H1 (cell line): ENCODE measurements around the gene ATP13A2. TPM values are rescaled to one million over a fixed set of nuclear protein-coding genes. Genes with fewer than 3 reads are reported as not detected.

Experiments
- ATF2 ChIP-seq: IDR thresholded peaks from 2 replicates; pipeline ENCODE4 v1.6.1; 2012; ENCODE audit warnings: low read length, inconsistent platforms
- FOSL1 ChIP-seq: IDR thresholded peaks from 2 replicates; pipeline ENCODE4 v1.6.1; 2011; ENCODE audit warnings: mild to moderate bottlenecking, low read depth, low read length, moderate library complexity; ENCODE audit not compliant: insufficient read depth
- GABPA ChIP-seq: IDR thresholded peaks from 2 replicates; pipeline ENCODE4 v1.6.1; 2011; ENCODE audit warnings: mild to moderate bottlenecking, low read length, moderate library complexity, borderline replicate concordance; ENCODE audit not compliant: insufficient read depth
- RBBP5 ChIP-seq: IDR thresholded peaks from 2 replicates; pipeline ENCODE4 v1.7.1; 2012; ENCODE audit warnings: low read depth, mild to moderate bottlenecking, inconsistent platforms, low read length, moderate library complexity, borderline replicate concordance
- SIX5 ChIP-seq: IDR thresholded peaks from 2 replicates; pipeline ENCODE4 v1.6.1; 2011; ENCODE audit warnings: mild to moderate bottlenecking, low read depth, low read length
- SP4 ChIP-seq: IDR thresholded peaks from 2 replicates; pipeline ENCODE4 v1.6.1; 2012; ENCODE audit warnings: low read length, inconsistent platforms
- ZNF274 ChIP-seq: IDR thresholded peaks from 2 replicates; pipeline ENCODE4 v1.7.0; 2012; ENCODE audit warnings: low read length, borderline replicate concordance; ENCODE audit errors: extremely low read depth
- polyA plus RNA-seq, 7 experiments: library from polyadenylated mRNA; depleted of rRNA in 3 of 7; stranded (reverse) in 5 of 7; unstranded in 2 of 7; fragments of >200 nt in 5 of 7; fragments of 200-250 nt in 2 of 7; gene quantifications; 1 replicate in 5 of 7; 2 replicates in 1 of 7; 4 replicates in 1 of 7; pipeline versions ENCODE4 v1.2.1 to v1.2.3, GENCODE V29; 2011 to 2013; ENCODE audit warnings: missing spikeins in 2 of 7, mixed read lengths in 2 of 7
- total RNA-seq: library from RNA; stranded (reverse); fragmentation: NEBNext Ultra II Directional; extraction: Animal tissue kit (Norgen Biotek cat#: 25700); gene quantifications from 2 replicates; pipeline ENCODE4 v1.2.1, GENCODE V29; 2021
- TF ChIP-seq, protein P1 (sequence below): fragments of 300-600 bp; sonication (generic); IDR thresholded peaks from 2 replicates; pipeline ENCODE4 v1.7.1; 2012; ENCODE audit warnings: low read length, moderate library complexity, mild to moderate bottlenecking, inconsistent platforms; ENCODE audit not compliant: insufficient replicate concordance

The ATP13A2 gene
- total and polyA plus RNA-seq, 2 of the 8 experiments (the other 6 are each of a cell fraction or from before 2014, with no cell fraction given), result 82.1 to 83.6 TPM

- TF ChIP-seq, protein P1, sequence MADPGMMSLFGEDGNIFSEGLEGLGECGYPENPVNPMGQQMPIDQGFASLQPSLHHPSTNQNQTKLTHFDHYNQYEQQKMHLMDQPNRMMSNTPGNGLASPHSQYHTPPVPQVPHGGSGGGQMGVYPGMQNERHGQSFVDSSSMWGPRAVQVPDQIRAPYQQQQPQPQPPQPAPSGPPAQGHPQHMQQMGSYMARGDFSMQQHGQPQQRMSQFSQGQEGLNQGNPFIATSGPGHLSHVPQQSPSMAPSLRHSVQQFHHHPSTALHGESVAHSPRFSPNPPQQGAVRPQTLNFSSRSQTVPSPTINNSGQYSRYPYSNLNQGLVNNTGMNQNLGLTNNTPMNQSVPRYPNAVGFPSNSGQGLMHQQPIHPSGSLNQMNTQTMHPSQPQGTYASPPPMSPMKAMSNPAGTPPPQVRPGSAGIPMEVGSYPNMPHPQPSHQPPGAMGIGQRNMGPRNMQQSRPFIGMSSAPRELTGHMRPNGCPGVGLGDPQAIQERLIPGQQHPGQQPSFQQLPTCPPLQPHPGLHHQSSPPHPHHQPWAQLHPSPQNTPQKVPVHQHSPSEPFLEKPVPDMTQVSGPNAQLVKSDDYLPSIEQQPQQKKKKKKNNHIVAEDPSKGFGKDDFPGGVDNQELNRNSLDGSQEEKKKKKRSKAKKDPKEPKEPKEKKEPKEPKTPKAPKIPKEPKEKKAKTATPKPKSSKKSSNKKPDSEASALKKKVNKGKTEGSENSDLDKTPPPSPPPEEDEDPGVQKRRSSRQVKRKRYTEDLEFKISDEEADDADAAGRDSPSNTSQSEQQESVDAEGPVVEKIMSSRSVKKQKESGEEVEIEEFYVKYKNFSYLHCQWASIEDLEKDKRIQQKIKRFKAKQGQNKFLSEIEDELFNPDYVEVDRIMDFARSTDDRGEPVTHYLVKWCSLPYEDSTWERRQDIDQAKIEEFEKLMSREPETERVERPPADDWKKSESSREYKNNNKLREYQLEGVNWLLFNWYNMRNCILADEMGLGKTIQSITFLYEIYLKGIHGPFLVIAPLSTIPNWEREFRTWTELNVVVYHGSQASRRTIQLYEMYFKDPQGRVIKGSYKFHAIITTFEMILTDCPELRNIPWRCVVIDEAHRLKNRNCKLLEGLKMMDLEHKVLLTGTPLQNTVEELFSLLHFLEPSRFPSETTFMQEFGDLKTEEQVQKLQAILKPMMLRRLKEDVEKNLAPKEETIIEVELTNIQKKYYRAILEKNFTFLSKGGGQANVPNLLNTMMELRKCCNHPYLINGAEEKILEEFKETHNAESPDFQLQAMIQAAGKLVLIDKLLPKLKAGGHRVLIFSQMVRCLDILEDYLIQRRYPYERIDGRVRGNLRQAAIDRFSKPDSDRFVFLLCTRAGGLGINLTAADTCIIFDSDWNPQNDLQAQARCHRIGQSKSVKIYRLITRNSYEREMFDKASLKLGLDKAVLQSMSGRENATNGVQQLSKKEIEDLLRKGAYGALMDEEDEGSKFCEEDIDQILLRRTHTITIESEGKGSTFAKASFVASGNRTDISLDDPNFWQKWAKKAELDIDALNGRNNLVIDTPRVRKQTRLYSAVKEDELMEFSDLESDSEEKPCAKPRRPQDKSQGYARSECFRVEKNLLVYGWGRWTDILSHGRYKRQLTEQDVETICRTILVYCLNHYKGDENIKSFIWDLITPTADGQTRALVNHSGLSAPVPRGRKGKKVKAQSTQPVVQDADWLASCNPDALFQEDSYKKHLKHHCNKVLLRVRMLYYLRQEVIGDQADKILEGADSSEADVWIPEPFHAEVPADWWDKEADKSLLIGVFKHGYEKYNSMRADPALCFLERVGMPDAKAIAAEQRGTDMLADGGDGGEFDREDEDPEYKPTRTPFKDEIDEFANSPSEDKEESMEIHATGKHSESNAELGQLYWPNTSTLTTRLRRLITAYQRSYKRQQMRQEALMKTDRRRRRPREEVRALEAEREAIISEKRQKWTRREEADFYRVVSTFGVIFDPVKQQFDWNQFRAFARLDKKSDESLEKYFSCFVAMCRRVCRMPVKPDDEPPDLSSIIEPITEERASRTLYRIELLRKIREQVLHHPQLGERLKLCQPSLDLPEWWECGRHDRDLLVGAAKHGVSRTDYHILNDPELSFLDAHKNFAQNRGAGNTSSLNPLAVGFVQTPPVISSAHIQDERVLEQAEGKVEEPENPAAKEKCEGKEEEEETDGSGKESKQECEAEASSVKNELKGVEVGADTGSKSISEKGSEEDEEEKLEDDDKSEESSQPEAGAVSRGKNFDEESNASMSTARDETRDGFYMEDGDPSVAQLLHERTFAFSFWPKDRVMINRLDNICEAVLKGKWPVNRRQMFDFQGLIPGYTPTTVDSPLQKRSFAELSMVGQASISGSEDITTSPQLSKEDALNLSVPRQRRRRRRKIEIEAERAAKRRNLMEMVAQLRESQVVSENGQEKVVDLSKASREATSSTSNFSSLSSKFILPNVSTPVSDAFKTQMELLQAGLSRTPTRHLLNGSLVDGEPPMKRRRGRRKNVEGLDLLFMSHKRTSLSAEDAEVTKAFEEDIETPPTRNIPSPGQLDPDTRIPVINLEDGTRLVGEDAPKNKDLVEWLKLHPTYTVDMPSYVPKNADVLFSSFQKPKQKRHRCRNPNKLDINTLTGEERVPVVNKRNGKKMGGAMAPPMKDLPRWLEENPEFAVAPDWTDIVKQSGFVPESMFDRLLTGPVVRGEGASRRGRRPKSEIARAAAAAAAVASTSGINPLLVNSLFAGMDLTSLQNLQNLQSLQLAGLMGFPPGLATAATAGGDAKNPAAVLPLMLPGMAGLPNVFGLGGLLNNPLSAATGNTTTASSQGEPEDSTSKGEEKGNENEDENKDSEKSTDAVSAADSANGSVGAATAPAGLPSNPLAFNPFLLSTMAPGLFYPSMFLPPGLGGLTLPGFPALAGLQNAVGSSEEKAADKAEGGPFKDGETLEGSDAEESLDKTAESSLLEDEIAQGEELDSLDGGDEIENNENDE, result no peak
- TF ChIP-seq SP4, result no peak
- no peak for TF ChIP-seq SIX5
- TF ChIP-seq FOSL1, result no peak
- TF ChIP-seq GABPA, result peak; percentile 71; the same call in 1 of the 2 replicates
- TF ChIP-seq ATF2, result no peak
- no peak; the same call in 1 of the 2 replicates for TF ChIP-seq RBBP5
- TF ChIP-seq ZNF274, result no peak
Measured at GRCh38 chr1:16960560-16961296, 51.0 kb downstream of the ATP13A2 start (continued).
